COLO668 (cell line): Measurements from ENCODE around the gene PNMT.

Experiments
- DNase-seq: peaks from one replicate; lab custom pipeline; 2025; ENCODE audit not compliant: unreplicated experiment; lab: John Stamatoyannopoulos, UW

PNMT gene

DNA sequence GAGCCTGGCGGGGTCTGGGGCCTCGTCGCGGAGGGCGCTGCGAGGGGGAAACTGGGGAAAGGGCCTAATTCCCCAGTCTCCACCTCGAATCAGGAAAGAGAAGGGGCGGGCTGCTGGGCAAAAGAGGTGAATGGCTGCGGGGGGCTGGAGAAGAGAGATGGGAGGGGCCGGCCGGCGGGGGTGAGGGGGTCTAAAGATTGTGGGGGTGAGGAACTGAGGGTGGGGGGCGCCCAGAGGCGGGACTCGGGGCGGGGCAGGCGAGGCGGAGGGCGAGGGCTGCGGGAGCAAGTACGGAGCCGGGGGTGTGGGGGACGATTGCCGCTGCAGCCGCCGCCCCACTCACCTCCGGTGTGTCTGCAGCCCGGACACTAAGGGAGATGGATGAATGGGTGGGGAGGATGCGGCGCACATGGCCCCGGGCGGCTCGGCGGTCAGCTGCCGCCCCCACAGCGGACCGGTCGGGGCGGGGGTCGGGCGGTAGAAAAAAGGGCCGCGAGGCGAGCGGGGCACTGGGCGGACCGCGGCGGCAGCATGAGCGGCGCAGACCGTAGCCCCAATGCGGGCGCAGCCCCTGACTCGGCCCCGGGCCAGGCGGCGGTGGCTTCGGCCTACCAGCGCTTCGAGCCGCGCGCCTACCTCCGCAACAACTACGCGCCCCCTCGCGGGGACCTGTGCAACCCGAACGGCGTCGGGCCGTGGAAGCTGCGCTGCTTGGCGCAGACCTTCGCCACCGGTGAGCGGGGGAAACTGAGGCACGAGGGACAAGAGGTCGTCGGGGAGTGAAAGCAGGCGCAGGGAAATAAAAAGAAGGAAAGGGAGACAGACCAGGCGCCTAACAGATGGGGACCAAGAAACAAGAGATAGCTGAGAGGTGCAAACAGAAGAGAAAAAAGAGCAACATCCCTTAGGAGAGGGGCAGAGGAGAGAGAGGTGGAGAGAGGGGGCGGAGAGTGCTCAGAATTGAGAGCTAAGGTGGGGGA lies at the start of gene PNMT:
Gene PNMT, plus strand, starts transcription at position 509 of the 980 bp plus-strand sequence. Its CDS starts 23 bp downstream, at position 532.
- peak; percentile 77 for DNase-seq

DNA sequence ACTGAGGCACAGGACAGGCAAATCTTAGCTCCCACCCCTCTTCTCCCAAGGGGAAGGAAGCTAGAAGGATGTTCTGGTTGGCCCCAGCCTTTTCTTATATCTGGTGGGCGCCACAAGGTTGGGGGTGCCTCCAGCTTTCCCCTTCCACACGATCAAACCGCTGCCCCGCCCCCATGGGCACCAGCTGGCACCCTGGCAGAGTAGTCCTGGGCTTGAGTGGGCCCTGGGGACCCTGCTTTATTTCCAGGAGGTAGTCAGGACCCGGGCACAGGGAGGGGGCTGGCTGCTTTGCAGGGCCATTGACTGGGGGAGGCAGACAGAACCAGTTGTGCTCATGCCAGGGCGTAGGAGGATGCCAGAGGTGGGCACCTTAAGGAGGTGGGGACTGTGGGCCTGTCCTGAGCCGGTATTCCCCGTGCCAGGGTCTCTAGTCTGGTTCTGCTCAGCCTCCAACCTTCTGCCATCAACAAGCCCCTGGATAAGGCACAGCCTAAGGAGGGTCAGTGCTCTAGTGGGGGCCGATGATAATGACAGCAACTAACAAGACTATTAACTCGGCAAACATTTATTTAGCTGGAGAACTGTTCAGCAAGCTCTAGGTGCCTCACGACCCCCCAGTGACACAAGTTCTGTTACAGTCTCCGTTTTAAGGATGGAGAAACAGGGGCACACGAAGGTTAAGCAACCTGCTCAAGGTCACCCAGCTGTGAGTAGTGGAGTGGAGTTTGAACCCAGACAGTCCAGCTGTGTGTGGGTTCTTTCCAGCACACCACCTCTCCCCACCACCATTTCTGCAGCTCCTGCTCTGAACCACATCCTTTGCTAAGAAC lies 49.1 kb upstream of the PNMT start:
- DNase-seq = no peak

DNA sequence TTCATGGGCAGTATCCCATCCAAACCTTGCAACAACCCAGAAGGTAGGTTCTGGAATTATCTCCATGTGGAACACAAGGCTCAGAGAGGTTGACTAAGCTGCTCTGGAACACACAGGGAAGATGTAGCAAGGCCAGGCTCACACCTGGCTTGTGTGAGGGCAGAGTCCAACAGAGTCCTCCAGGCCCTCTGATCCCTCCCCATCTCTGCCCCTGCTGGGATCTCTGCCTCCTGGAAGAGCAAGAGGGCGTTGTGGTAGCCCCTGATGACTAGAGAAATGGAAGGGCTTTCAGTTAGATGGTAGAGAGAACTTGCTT lies 48.5 kb upstream of the PNMT start:
- peak; percentile 3 for DNase-seq

GRCh38 chr17:39621523-39622379 lies 46.5 kb upstream of the PNMT start:
- DNase-seq = peak; percentile 65

DNA sequence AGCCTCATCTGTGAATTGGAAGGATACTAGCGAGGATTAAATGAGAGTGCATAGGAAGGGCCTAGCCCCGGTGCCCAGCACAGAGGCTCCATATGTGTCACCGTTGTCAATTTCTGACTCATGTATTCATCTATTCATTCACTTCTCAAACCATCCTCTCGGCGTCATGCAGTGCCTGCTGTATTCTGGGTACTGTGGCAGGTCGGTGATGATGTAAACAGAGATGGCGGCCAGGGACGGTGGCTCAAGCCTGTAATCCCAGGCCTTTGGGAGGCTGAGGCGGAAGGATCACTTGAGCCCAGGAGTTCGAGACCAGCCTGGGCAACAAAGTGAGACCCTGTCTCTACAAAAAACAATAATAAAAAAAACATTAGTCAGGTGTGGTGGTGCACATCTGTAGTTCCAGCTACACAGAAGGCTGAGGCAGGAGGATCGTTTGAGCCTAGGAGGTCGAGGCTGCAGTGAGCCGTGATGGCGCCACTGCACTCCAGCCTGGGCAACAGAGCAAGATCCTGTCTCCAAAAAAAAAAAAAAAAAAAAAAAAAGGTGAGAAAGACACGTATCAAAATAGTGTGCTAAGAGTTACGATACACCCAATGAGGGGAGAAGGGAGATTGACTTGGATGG lies 45.8 kb upstream of the PNMT start:
- DNase-seq = no peak

GRCh38 chr17:39623356-39623950 lies 44.8 kb upstream of the PNMT start:
- DNase-seq = peak; percentile 75

- DNase-seq = no peak
These were observed 43.9 kb upstream of the PNMT start for GRCh38 chr17:39624313-39624712.

GRCh38 chr17:39625198-39625785 lies 43.0 kb upstream of the PNMT start:
- no peak for DNase-seq

GRCh38 chr17:39626171-39627046 lies 41.8 kb upstream of the PNMT start, which contains the start of gene PPP1R1B:
Gene PPP1R1B, plus strand, starts transcription at chr17:39626952. Its CDS starts 441 bp downstream, at chr17:39627393.
- no peak for DNase-seq

DNA sequence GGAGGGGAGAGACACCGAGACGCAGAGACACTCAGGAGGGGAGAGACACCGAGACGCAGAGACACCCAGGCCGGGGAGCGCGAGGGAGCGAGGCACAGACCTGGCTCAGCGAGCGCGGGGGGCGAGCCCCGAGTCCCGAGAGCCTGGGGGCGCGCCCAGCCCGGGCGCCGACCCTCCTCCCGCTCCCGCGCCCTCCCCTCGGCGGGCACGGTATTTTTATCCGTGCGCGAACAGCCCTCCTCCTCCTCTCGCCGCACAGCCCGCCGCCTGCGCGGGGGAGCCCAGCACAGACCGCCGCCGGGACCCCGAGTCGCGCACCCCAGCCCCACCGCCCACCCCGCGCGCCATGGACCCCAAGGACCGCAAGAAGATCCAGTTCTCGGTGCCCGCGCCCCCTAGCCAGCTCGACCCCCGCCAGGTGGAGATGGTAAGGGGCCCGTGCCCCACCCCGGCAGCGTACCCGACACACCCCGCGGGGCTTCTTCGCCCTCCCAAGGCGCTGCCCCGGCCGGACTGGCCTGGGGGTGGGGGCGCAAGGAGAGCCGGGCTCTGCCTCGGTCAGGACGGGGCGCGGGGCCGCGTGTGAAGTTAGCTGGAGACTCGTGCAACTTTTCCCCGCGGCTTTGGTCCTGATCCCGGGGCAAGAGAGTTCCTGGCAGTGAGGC lies 41.1 kb upstream of the PNMT start:
- DNase-seq = no peak

DNA sequence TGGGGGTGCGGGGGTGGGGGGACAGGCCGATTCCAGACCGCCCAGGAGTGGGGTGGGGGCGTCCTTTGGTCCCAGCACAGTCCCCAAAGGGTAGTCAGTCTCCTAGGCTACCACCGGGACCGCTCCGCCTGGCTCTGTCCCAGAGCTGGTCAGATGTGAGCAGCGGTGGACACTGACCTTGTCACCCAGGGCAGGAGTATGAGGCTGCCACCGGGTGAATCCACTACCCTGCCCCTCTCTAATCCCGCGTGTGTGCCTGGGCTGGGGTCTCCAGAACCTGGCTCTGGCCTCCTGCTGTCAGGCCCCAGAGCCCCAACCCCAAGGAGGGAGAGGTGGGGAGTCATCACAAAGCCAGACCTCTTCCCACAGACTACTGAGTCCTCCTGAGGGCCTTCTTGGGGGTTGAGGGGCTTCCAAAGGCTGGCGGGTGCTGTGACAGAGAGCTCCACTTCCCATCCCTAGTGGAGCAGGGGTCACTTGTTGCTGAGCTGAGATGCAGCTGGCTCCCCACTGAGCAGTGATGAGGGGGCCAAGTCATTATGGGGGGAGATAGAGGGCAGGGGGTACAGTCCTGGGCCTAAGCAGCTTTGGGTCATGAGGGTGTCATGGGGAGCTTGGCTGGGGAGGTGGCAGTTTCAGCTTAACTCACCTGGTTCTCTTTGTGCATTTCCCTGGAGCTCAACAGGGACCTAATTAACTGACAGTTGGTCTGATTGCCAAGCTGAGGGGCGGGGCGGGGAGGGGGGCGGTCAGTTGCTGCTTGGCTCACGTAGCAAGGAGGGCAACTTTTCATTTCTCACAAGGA lies 40.3 kb upstream of the PNMT start:
- DNase-seq = no peak

DNA sequence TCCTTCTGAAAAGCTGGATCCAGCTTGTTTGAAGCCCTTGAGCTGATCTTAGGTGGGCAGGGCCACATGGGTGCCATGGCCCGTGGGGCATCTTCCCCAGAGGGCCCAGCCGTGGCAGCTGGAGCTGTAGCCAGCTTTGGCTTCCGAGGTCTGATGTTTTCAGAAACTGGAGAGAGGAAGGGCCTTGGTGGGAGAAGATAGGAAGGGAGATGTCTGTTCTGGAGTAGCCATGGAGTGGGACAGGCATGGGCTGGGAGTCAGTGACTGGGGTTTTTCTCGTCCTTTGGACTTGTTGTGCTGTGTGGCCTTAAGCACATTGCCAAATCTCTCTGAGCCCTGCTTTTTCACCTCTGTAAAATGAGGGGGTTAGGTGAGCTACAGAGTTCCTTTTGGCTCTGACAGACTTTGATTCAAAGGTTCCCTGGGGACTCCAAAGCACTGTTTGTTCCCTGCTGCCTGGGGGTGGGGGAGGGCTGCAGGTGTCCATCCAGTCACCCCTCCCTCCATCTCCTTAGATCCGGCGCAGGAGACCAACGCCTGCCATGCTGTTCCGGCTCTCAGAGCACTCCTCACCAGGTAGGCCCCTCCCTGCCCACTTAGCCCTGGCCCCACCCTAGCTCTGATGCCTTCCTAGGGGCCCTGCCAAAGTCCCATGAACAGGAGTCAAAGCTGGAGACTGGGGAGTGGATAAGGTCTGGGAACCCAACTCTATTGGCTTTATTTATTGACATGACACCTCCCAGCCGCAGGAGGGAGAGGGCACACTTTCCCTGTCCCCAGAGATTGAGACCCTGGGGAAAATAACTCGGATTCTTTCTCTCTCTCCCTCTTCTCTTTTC lies 39.4 kb upstream of the PNMT start:
- DNase-seq = peak; percentile 55

DNA sequence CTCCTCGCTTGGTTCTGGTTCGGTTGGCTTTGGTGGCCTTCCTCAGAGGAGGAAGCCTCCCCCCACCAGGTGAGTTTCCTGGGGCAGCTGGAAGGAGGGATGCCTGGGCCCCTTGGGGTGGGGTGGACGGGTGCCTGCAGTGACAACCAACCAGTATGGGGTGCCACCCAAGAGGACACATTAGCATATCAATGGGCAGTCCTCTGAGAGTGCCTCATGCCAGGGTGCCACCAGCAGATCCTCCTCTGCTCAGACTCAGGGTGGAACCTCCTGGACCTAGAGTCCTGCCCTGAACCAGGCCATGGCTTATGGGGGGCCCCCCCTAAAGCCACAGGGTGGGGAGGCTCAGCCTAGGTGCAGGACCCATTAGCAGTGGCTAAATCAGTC lies 38.8 kb upstream of the PNMT start:
- no peak for DNase-seq

GRCh38 chr17:39629898-39630297 lies 38.4 kb upstream of the PNMT start:
- no peak for DNase-seq

GRCh38 chr17:39631403-39631802 lies 36.9 kb upstream of the PNMT start:
- peak; percentile 33 for DNase-seq

DNA sequence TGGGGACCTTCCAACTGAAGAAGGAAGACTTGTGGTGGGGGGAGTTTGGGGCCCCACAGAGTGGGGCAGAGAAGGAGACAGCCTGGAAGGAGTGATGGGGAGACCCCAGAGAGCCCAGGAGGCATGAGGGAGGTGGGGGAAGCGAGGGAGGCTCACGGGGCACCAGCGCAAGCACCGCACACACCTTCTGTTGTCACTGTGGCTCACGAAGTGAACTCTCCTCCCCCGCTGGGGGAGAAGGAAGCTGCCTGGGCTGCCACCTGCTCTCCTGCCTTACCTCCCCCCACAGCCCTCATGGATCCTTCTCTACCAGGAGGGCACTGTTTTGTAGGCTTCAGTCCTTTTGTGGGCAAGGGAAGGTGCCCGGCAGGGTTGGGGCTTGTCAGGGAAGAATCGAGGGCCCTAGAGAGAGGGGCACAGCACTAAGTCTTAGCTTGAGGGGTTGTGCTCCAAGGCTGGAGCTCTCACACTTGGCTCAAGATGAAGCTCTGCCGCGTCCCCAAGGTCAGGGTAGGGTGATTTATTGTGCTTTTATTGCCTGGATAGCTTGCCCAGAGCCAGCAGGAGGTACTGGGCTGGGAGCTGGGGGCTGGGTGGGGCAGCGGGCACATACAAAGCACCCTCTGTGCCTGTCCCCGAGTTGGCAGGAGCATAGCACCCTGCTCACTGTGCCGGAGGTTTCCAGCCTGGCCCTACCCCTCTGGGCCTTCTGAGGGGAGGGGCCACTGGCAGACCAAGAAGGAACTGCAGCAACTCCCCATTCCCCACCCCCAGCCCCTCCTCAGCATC lies 35.9 kb upstream of the PNMT start:
- DNase-seq = peak; percentile 31
